Measurements from ENCODE around the gene NFE2L2. TPM values are rescaled to one million over a fixed set of nuclear protein-coding genes. Genes with fewer than 3 reads are reported as not detected.

NFE2L2 gene
- total and polyA plus RNA-seq, 4 donors, result 83.4 to 131 (median 102) TPM

Small RNA genes lying within 50 kb of the gene (microRNA-seq; reads per million reads assigned to microRNA genes)
- 0 reads per million in 2 donors for gene MIR3128
- gene MIR6512, result 0.60 to 2.0 reads per million in 2 donors

Other genes starting within 250 kb of the NFE2L2 start
- 100 to 1,000 TPM; 149 to 178 TPM for gene HNRNPA3, start 51.9 kb downstream of the NFE2L2 start, total RNA-seq
- 100 to 1,000 TPM; 118 to 139 TPM for gene HNRNPA3, start 51.9 kb downstream of the NFE2L2 start, polyA plus RNA-seq
- 10 to 100 TPM; 25.1 to 35.8 TPM for gene AGPS, start 128.0 kb upstream of the NFE2L2 start, total RNA-seq
- gene AGPS, start 128.0 kb upstream of the NFE2L2 start, polyA plus RNA-seq, result 1 to 10 TPM; 5.3 to 6.9 TPM

Data from aorta (tissue), 4 donors.